Epithelial cell of proximal tubule (primary cell): ENCODE results near the gene MALSU1. TPM values are rescaled to one million over a fixed set of nuclear protein-coding genes. Genes with fewer than 3 reads are reported as not detected.

ENCODE experiments used
- DNase-seq: peaks from one replicate; pipeline ENCODE4 v3.0.0-alpha.2; 2011; ENCODE audit warnings: low read depth
- H3K4me3 ChIP-seq: 2 replicates; pipeline ENCODE4 v1.5.1; 2011; ENCODE audit warnings: low read depth, mild to moderate bottlenecking, low read length
- CTCF ChIP-seq: conservative IDR thresholded peaks from 2 replicates; pipeline ENCODE4 v1.5.1; 2012; ENCODE audit warnings: low read depth, mild to moderate bottlenecking, low read length
- total RNA-seq: library from RNA; depleted of rRNA; stranded (reverse); fragments of >200 nt; gene quantifications from 2 replicates; pipeline ENCODE4 v1.2.3, GENCODE V29; 2015

MALSU1 gene
- total RNA-seq, 1 donor from 2014 or later = 97.4 TPM

GRCh38 chr7:23264916-23265458 lies 34.2 kb upstream of the MALSU1 start:
- no peak overlapping the region for H3K4me3 ChIP-seq
- DNase-seq = no peak
- TF ChIP-seq CTCF = no peak

- no peak for TF ChIP-seq CTCF
- no peak for DNase-seq
- no peak overlapping the region for H3K4me3 ChIP-seq
Measured at GRCh38 chr7:23266918-23267317, 32.2 kb upstream of the MALSU1 start.

- no peak overlapping the region for H3K4me3 ChIP-seq
- TF ChIP-seq CTCF = no peak
- DNase-seq = no peak
Measured at GRCh38 chr7:23267357-23267756, 31.8 kb upstream of the MALSU1 start.

- TF ChIP-seq CTCF = no peak
- no peak for DNase-seq
- H3K4me3 ChIP-seq = no peak overlapping the region
Measured at GRCh38 chr7:23268167-23268566, 31.0 kb upstream of the MALSU1 start.

GRCh38 chr7:23268746-23269145 lies 30.4 kb upstream of the MALSU1 start:
- TF ChIP-seq CTCF = no peak
- DNase-seq = no peak
- H3K4me3 ChIP-seq = no peak overlapping the region

- H3K4me3 ChIP-seq = no peak overlapping the region
- no peak for TF ChIP-seq CTCF
- no peak for DNase-seq
Measured at GRCh38 chr7:23272275-23272674, 26.9 kb upstream of the MALSU1 start.

GRCh38 chr7:23273141-23273599 lies 26.0 kb upstream of the MALSU1 start:
- TF ChIP-seq CTCF = peak; percentile 97
- H3K4me3 ChIP-seq = no peak overlapping the region
- no peak for DNase-seq
